ENCODE measurements around the gene DDX42.

DNA sequence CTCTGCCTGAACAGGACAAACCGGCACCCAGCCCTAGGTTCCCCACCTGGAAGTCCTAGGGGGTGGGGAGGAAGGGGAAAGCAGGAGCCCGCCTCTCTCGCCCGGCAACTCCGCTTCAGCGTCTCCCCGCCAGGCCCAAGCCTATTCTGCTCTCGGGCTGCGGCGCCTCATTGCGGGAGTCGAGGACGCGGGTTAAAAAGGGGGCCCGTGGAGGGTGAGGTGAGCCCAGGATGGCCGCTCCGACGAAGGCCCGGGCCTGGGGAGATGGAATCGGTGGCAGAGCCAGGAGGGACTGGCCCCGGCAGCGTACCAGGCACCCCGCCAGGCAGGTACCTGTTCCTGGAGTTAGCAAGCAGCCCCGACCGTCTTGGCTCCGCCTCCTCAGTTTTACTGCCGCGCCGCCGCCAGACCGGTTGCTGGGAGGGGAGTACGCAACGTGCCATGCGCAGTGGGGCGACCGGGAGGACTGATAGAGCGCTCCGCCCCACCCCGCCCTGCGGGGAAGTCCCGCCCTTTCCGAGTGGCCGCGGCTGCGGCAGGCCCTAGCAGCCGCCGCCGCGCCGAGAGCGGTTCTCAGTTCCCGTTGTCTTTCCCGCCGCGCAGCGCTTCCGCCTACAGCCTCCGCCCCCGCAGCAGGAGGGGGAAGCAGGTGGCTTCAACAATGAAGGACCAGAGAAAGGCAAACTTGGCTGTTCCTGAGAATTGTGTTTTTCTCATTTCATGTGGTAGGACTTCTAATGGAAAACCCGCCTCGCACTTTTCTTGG lies 32.4 kb upstream of the DDX42 start, which contains the start of gene STRADA:
- TF ChIP-seq, protein P1, sequence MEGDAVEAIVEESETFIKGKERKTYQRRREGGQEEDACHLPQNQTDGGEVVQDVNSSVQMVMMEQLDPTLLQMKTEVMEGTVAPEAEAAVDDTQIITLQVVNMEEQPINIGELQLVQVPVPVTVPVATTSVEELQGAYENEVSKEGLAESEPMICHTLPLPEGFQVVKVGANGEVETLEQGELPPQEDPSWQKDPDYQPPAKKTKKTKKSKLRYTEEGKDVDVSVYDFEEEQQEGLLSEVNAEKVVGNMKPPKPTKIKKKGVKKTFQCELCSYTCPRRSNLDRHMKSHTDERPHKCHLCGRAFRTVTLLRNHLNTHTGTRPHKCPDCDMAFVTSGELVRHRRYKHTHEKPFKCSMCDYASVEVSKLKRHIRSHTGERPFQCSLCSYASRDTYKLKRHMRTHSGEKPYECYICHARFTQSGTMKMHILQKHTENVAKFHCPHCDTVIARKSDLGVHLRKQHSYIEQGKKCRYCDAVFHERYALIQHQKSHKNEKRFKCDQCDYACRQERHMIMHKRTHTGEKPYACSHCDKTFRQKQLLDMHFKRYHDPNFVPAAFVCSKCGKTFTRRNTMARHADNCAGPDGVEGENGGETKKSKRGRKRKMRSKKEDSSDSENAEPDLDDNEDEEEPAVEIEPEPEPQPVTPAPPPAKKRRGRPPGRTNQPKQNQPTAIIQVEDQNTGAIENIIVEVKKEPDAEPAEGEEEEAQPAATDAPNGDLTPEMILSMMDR (IDR thresholded peaks at IDR 0.05; ENCODE audit: poor library complexity) = no peak
- TF ChIP-seq EZH2 (IDR thresholded peaks at IDR 0.05; ENCODE audit: borderline replicate concordance) = no peak
- no peak for TF ChIP-seq EZH2phosphoT487 (IDR thresholded peaks at IDR 0.05; ENCODE audit: low read depth, severe bottlenecking, unreplicated experiment)

All from hepatocyte (in vitro differentiated cells).